NCI-H1105 (cell line): Measurements from ENCODE around the gene PSRC1.
"Not testable (repeated sequence)": the region's sequence is repeated elsewhere in the genome, so short reads cannot be mapped to it uniquely, and the experiment has no call there.

ENCODE experiments used
- DNase-seq: peaks from one replicate; lab custom pipeline; 2025; lab: John Stamatoyannopoulos, UW

Gene PSRC1

DNA sequence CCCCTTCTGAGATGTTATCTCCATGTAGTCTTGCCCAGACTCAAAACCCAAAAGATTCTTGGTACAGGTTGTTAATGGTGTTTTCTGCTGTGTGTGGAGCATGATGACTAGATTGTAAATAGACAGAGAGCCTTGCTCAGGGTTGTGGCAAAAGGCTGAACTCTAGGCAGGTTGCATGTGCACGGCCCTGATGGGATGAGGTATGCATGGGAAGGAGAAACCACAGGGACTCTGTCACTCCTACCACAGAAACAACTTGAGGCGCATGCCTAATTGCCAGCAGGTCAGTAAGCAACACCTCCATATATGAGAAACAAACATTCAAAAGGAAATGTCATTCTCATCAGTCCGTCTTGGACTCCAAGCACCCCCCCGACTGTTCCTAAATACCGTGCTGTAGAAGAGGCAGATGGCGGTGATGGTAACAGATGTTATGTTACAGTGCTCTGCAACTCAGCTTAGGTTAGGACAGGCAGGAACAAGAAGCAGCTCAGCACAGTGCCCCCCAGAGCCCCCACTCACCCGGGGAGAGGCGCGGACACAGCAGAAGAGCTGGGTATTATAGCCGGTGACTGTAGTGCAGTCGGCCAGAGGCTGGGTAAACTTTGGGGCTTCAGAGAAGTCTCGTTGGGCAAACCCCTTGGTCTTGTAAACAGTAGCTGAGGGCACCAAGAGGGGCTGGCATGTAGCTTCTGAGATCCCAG lies 12.9 kb upstream of the PSRC1 start:
- no peak for DNase-seq

DNA sequence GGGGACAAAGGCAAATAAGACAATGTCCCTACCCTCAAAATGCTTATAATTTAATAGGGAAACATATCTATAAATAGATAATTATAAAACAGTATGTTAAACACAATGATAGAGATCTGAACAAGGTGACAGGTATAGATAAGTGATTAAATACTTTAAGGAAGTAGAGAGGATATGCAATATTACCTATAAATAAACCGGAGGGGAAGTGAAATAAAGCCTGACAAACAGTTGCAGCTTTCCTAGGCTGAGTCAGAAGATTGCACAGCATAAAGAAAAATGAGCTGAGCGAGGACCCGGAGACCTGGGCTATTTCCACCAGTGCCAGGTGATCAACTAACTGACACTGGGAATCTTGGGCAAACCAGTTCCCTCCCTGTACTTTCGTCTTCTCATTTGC lies 11.5 kb upstream of the PSRC1 start:
- no peak for DNase-seq

DNA sequence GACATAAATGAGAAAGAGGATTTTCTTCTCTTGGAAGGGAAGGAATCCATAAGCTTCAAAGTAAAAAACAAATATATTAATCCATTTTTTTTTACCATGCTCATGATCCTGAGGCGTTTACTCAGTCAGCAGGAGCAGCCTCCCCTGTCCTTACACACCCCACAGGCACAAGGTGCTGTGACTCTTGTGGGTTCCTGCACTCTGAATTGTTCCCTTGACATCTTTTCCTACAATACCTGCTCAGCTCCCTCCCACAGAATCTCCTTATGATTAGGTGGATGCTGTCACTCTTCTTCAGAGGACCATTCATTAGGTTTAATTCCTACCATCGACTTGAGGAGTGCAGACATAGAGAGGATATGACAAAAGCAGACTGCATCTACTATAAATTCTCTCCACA lies 10.1 kb upstream of the PSRC1 start:
- DNase-seq = no peak

DNA sequence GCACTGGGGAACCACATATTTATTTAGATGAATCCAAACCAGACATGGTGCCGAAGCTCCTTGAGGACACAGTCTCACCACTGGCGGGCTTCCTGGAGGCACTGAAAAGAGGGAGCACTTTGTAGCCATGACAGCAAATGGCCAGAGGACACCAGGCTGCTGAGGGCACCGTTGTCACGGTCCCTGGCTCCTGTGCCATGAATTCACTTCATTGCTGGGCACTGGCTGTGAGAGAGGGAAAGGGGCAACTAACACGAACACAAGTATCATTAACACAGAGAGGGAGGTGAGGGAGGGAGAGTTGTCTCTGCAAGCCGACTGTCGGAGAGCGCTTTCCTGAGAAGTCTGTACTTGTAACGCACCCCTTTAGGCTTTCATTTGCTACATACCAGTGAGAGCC lies 9.4 kb upstream of the PSRC1 start:
- no peak for DNase-seq

DNA sequence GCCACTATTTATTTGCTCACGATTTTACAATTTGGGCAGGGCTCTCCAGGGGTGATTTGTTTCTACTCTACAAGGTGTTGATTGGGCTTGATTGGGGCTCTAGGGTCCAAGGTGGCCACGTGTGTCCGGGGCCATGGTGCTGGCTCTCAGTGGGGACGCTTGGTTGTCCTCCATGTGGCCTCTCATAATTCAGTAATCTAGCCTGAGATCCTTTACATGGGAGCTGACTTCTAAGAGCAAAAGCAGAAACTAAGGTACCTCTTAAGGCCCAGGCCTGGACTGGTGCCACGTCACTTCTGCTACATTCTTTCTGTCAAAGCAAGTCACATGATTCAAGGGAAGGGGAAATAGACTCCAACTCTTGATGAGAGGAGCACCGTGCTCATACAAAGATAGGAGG lies 8.1 kb upstream of the PSRC1 start:
- no peak for DNase-seq

DNA sequence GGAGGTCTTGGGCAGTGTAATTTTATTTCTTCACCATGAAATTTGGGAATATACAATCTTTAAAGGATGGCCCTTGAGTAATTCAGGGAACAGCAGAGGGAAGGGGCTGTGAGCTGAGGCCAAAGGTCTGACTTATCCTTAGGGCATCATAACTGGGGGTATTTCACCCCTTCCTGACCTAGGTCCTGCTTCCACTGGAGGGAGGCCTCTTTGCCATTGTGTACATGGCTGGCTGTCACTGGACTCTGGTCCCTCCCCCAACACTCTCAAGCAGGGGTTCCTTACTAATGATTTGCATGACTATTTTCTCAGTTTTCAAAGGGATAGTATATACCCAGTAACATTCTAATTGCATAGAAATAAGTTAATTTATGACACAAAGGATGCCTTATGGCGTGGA lies 7.2 kb upstream of the PSRC1 start:
- DNase-seq = no peak

DNA sequence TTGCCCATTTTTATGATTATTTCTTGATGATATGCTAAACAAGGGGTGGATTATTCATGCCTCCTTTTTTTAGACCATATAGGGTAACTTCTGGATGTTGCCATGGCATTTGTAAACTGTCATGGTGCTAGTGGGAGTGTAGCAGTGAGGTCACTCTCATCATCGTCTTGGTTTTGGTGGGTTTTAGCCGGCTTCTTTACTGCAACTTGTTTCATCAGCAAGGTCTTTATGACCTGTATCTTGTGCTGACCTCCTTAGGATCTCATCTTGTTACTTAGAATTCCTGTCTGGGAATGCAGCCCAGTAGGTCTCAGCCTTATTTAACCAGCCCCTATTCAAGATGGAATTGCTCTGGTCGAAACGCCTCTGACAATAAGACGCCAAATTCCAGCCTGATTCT lies 3.8 kb upstream of the PSRC1 start:
- not testable (repeated sequence) for DNase-seq

DNA sequence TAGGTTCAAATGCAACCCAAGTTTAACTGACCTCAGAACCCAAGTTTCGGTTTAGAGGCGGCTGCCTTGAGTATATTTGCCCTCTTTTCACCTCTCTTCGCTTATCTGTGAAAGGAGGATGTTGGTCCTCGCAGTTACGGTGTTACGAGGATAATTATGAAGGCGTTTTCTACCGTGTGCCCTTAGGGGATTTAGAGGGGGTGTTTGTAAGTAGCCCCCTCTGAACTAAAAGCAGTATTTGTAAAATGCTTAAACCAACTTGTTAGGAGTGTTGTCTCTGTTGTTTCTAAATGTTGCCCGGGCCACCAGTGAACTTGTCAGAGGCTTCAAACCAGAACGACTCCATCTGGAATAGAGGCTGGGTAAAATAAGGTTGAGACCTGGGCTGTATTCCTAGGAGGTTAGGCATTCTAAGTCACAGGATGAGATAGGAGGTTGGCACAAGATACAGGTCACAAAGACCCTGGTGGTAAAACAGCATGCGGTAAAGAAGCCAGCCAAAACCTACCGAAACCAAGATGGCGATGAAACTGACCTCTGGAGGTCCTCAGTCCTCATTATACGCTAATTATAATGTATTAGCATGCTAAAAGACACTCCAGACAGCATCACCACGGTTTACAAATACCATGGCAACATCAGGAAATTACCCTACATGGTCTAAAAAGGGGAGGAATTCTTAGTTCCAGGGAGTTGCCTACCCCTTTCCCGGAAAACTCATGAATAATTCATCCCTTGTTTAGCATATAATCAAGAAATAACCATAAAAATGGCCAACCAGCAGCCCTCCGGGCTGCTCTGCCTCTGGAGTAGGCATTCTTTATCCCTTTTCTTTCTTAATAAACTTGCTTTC lies 1.0 kb upstream of the PSRC1 start:
- no peak for DNase-seq

DNA sequence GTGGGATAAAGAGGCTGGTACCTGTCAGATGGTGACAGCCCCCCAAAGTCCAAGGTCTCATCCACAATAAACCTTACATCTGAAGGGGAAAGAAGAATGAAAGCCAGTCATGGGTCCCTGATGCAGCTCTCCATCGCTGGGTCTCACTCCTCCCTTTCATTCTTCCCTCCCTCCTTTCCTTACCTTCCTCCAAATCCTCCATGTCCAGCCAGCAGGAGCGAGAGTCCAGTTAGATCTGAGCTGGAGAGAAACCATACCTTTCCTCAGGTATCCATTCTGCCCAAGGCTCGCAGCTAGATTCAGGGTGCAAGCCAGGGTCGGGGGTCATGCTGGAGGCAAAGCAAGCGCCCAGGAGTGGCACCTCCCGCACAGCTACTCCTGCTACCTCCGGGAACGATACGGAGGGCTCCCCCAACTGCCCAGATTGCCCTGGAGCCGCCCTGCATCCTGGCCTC lies 421 bp downstream of the PSRC1 start:
- peak; percentile 49 for DNase-seq

DNA sequence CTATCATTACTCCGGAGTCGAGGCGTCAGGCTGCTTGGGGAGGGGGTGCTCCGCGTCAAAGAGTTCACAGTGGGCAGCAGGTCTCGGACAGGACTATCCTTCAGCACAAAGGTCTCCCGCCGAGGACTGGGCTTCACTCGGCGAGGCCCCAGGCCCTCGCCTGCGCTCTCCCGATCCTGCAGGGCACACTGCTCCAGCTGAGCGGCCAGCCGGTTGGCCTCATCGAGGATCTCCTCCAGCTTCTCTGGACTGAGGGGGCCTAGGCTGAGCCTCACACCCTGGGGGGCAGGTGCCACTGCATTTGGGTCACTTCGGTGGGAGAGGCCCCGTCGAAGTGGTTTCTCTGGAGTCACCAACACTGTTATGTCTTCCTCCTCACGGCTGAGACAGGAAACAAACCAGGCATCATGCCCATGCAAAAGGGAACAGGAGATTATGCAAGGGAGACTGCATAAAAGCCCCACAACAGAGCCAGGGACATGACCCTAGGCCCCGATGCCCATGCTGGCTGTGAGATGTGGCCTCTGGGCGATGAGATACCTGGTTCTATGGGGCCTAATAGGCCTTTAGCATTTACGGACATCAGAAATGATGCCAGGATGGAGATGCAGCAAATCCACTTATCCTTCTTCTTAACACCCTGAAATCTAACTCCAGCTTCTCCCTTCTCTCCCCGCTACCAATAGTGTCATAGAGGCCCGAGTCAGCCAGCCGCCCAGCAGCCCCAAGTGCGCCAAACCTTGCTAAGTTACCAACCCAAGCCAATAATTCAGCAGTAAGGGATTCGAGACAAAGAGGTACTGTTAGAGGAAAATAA lies 1.1 kb downstream of the PSRC1 start:
- no peak for DNase-seq

DNA sequence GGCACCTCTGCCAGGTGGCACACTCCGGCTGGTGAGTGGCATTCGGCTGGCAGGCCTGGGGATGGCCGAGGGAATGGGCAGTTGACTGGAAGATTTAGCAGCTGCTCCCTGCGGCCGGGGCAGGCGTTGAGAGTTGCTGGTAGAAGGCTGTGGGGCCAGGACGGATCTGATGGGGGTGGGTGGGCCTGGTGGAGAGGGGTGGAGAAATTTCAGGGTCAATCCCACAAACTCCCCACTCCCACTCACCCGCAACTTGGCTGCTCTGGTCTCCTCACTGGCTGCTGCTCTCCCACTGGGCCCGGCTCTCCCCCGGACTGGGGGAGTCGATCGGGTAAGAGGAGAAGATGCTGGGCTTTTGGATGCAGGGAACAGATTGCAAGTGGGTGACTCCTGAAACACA lies 2.1 kb downstream of the PSRC1 start:
- DNase-seq = no peak

DNA sequence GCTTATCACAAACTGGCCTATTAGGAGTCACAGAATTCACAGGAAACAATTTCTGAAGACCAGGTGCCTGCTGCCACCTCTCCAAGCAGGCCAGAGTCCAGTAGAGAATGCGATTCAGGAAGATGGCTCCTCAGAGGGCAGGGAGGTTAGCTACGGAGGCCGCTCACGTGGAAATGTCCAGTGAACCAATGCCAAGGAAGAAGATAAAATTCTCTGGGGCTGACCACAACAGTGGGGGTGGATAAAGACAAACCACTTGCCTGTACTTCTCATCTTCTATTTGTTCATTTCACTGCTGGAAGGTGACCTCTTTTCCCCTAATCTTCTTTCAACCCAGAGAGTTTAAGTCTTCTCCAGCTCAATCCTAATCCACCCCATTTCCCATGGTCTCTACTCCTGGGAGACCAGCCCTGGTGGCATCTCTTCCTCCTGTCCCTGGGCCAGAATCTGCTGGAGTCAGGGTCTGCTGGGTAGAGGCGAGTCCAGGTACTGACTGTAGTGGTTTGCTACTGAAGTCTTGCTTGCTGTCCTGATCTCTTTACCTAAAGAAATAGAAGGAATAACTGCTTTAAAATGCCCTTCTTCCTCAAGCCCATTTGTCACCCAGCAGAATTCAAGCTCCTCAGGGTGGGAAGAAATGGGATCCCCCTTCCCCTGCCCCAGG lies 3.2 kb downstream of the PSRC1 start:
- DNase-seq = no peak

DNA sequence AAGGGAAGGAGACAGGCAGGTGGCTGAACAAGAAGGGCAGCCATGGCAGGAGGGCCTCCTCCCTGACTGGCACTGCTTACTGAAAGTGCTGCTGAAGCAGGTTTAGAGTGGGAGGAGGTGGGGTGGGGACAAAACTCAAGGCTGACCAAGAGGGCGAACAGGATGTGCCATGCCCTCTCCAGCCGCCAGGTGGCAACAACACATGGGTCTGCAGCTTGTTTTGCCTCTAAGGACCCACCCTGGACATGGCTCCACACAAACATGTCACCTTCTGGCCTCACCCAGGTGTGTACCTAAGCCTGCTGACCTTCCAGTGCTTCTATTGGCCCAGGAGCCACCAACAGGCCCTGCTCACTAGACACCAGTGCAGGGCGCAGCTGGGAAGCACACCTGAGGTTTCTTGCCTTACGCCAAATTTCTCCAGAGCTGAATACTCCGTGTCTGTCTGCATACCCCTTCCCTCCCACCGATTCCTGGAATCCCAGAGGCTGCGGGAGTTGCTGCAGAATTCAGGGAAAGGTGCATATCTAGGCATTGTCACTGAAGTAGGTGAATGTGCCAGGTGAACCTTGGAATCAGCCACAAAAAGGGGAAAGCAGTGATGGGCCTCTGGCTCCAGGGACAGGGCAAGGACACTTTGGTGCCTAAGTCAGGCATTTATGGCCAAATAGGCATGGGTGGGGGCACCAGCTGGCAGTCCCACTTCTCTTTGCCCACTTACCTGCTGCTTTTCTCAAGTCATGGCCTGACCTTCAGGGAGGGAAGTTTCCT lies 5.3 kb downstream of the PSRC1 start:
- peak; percentile 52 for DNase-seq

DNA sequence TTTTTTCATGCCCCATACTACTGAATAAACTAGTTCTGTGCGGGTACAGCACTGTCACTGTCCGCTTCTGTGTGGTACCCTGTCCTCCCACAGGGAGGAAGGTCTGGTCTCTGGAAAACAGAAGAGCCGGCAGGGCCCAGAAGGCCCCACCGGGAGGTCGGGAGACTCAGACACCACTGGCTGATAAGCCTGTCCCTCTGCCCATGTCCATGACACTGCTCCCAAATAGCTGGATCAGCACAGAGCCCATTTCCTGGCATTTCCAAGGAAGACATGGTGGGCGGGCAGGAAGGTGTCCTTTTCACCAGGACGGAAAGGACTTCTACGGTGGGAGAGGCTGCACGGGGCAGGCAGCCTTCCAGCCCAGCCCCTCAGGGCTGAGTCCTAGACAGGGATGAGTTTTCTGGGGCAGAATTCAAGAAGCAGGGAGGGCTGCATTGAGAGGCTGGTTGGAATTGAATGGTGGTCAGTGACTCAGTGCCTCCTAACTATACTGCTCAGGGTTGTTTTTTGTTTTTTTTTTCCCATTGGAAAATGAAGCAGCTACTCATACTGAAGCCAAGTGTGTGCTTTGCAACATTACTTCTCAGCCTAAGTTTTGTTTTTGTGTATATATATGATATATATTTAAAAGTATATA lies 7.1 kb downstream of the PSRC1 start:
- no peak for DNase-seq

DNA sequence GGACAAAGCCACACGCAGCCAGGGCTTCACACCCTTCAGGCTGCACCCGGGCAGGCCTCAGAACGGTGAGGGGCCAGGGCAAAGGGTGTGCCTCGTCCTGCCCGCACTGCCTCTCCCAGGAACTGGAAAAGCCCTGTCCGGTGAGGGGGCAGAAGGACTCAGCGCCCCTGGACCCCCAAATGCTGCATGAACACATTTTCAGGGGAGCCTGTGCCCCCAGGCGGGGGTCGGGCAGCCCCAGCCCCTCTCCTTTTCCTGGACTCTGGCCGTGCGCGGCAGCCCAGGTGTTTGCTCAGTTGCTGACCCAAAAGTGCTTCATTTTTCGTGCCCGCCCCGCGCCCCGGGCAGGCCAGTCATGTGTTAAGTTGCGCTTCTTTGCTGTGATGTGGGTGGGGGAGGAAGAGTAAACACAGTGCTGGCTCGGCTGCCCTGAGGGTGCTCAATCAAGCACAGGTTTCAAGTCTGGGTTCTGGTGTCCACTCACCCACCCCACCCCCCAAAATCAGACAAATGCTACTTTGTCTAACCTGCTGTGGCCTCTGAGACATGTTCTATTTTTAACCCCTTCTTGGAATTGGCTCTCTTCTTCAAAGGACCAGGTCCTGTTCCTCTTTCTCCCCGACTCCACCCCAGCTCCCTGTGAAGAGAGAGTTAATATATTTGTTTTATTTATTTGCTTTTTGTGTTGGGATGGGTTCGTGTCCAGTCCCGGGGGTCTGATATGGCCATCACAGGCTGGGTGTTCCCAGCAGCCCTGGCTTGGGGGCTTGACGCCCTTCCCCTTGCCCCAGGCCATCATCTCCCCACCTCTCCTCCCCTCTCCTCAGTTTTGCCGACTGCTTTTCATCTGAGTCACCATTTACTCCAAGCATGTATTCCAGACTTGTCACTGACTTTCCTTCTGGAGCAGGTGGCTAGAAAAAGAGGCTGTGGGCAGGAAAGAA lies 8.1 kb downstream of the PSRC1 start:
- DNase-seq = no peak

DNA sequence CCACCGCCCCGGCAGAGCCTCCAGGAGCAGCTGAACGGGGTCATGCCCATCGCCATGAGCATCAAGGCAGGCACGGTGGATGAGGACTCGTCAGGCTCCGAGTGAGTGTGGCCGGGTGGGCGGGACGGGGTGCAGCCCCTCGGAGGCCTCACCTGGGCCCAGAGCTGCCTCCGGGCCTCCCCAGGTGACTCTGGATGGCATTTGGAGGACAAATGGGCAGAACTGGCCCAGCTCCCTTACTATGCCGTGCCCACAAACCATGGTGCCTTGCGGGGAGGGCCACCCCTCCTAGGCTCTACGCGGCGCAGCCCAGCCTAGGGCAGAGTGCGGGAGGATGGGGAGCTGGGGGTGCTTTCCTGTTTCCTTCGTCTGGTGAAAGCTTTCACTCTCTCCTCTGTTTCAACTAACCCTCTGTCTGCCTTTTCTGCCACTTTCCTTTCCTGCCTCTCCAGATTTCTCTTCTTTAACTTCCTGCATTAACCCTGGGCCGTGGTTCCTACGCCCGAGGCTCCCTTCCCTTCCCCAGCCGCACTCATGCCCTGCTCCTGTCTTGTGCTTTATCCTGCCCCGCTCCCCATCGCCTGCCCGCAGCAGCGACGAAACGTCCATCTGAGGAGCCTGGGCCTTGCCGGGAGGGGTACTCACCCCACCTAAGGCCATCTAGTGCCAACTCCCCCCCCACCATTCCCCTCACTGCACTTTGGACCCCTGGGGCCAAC lies 9.2 kb downstream of the PSRC1 start:
- no peak for DNase-seq

DNA sequence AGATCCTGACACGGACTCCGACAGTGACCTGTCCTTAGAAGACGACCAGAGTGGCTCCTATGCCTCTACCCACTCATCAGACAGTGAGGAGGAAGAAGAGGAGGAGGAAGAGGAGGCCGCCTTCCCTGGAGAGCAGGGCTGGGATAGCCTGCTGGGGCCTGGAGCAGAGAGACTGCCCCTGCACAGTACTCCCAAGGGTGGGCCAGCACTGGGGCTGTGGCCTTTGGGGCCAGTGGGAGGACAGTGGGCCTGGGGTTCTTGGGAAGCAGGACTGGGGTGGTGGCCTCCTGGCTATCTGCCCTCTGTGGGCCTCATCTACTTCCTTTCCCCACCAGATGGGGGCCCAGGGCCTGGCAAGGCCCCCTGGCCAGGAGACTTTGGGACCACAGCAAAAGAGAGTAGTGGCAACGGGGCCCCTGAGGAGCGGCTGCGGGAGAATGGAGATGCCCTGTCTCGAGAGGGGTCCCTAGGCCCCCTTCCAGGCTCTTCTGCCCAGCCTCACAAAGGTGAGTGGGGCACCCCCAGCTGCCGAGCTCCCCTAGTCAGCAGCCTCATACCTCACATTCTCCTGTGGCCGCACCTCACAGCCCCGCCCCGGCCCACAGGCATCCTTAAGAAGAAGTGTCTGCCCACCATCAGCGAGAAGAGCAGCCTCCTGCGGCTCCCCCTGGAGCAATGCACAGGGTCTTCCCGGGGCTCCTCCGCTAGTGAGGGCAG lies 10.0 kb downstream of the PSRC1 start:
- no peak for DNase-seq
